Lower leg skin (tissue), 3 donors: ENCODE results near the gene CUTA.

Source experiments
- POLR2A ChIP-seq, 2 donors: fragments of 450-650 bp; IDR thresholded peaks; one replicate each; pipeline ENCODE4 v1.6.1; 2016 to 2017; ENCODE audit warnings: antibody characterized with exemption in 2 of 2, mild to moderate bottlenecking in 1 of 2, moderate library complexity in 1 of 2
- TF ChIP-seq, protein P1 (sequence below), 3 donors: fragments of 450-650 bp; IDR thresholded peaks; one replicate each; pipeline ENCODE4 v1.5.1; 2016; ENCODE audit warnings: antibody characterized with exemption in 3 of 3, mild to moderate bottlenecking in 3 of 3, moderate library complexity in 2 of 3

DNA sequence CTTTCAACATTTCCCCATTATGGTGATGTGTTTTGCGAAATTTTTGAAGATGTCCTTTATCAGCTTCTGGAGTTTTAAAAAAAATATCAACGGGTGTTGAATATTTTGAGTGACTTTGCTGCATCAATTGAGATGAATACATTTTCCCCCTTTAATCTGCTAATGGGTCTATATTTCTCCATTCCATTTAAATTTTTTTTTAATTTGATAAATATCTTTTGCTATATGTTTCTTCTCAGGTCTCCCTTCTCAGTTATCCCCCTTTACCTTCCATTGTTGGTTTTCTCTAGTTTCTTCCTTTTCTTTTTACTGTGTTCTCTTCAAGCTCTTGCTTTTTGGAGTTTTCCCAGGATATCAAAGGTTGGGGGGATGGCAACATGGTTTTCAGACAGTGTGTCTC lies 27.7 kb downstream of the CUTA start:
- TF ChIP-seq, protein P1, sequence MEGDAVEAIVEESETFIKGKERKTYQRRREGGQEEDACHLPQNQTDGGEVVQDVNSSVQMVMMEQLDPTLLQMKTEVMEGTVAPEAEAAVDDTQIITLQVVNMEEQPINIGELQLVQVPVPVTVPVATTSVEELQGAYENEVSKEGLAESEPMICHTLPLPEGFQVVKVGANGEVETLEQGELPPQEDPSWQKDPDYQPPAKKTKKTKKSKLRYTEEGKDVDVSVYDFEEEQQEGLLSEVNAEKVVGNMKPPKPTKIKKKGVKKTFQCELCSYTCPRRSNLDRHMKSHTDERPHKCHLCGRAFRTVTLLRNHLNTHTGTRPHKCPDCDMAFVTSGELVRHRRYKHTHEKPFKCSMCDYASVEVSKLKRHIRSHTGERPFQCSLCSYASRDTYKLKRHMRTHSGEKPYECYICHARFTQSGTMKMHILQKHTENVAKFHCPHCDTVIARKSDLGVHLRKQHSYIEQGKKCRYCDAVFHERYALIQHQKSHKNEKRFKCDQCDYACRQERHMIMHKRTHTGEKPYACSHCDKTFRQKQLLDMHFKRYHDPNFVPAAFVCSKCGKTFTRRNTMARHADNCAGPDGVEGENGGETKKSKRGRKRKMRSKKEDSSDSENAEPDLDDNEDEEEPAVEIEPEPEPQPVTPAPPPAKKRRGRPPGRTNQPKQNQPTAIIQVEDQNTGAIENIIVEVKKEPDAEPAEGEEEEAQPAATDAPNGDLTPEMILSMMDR (IDR thresholded peaks at IDR 0.05), result no peak
- TF ChIP-seq POLR2A (IDR thresholded peaks at IDR 0.05), result no peak
